ENCODE results near the gene PLLP. TPM values are rescaled to one million over a fixed set of nuclear protein-coding genes. Genes with fewer than 3 reads are reported as not detected.

PLLP gene
- total RNA-seq, 4 donors from 2014 or later: 58.4 to 241 (median 218) TPM

GRCh38 chr16:57226701-57227621 lies 57.5 kb downstream of the PLLP start:
- TF ChIP-seq CTCF (IDR thresholded peaks at IDR 0.05): no peak
- no peak for TF ChIP-seq POLR2A (IDR thresholded peaks at IDR 0.05)
- intact Hi-C loops (cut with DNase I; ENCODE audit: low total_unique reads): no loop called here
- no peak for DNase-seq (ENCODE audit: low spot score in 2 of 2)
- no peak overlapping the region for H3K4me3 ChIP-seq (ENCODE audit: low read depth, poor library complexity, severe bottlenecking)
- WGBS, 2 donors: 85 to 87% methylated on average over 4 of the region's 4 CpGs

GRCh38 chr16:57225978-57226377 lies 58.5 kb downstream of the PLLP start:
- no peak for DNase-seq (ENCODE audit: low spot score in 2 of 2)
- 95 to 98% methylated on average over 7 of the region's 7 CpGs for WGBS, 2 donors
- no peak for TF ChIP-seq POLR2A (IDR thresholded peaks at IDR 0.05)
- TF ChIP-seq CTCF (IDR thresholded peaks at IDR 0.05): no peak
- intact Hi-C loops (cut with DNase I; ENCODE audit: low total_unique reads): no loop called here
- no peak overlapping the region for H3K4me3 ChIP-seq (ENCODE audit: low read depth, poor library complexity, severe bottlenecking)

DNA sequence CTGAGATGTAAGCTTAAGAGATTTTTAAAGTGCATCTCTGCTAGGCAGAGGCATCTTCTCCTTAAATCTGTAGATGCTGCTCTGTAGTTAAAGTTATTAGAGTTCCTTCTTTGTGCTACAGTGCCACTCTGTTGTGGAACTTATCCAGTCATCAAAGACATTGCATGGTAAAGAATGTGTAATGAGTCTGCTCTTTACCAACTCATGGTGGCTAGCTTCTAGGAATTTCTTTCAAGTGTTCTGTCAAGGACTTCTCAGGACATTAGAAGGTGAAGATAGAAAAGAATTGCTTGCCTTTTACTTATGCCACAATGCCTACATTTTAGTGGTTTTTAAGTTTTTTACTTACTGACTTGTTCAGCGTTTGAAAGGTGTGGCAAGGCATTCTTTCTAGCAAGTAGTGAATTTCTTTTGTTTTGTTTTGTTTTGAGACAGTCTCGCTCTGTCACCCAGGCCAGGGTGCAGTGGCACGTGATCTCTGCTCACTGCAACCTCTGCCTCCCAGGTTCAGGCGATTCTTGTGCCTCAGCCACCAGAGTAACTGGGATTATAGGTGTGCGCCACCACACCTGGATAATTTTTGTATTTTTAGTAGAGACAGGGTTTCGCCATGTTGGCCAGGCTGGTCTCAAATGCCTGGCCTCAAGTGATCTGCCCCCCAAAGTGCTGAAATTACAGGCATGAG lies 59.7 kb downstream of the PLLP start:
- H3K4me3 ChIP-seq (ENCODE audit: low read depth, poor library complexity, severe bottlenecking): no peak overlapping the region
- intact Hi-C loops (cut with DNase I; ENCODE audit: low total_unique reads): no loop called here
- TF ChIP-seq CTCF (IDR thresholded peaks at IDR 0.05) (no peak), POLR2A (IDR thresholded peaks at IDR 0.05) (no peak)
- 93 to 96% methylated on average over 6 of the region's 6 CpGs for WGBS, 2 donors
- DNase-seq (ENCODE audit: low spot score in 2 of 2): no peak

DNA sequence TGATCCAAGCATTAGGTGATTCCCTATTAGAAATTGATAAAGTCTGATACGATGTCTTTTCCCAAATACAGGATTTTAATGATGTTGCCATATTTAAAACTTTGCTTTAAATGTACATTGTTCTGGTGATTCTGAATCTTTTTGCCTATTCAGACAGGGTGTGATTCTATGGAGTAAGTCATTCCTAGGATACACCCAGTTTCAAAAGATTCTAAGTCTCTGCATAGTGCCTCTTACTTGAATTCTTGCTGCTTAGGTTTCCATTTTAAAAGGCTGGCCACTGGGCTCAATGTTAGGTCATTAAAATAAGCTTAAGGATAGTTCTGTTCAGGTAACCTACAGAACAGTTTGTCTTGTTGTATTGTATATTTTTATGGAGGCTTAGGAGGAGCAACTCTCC lies 61.4 kb downstream of the PLLP start:
- 88 to 100% methylated on average over 1 of the region's 1 CpG for WGBS, 2 donors
- no peak overlapping the region for H3K4me3 ChIP-seq (ENCODE audit: low read depth, poor library complexity, severe bottlenecking)
- intact Hi-C loops (cut with DNase I; ENCODE audit: low total_unique reads): no loop called here
- TF ChIP-seq POLR2A (IDR thresholded peaks at IDR 0.05) (no peak), CTCF (IDR thresholded peaks at IDR 0.05) (no peak)
- no peak for DNase-seq (ENCODE audit: low spot score in 2 of 2)

GRCh38 chr16:57216968-57217367 lies 67.5 kb downstream of the PLLP start:
- H3K4me3 ChIP-seq (ENCODE audit: low read depth, poor library complexity, severe bottlenecking): no peak overlapping the region
- DNase-seq (ENCODE audit: low spot score in 2 of 2): no peak
- TF ChIP-seq POLR2A (IDR thresholded peaks at IDR 0.05) (no peak), CTCF (IDR thresholded peaks at IDR 0.05) (no peak)
- WGBS, 2 donors: 83 to 86% methylated on average over 2 of the region's 2 CpGs
- intact Hi-C loops (cut with DNase I; ENCODE audit: low total_unique reads): no loop called here

All from lower leg skin (tissue), 4 donors.